Measurements from ENCODE around the gene GPR150.

GRCh38 chr5:95670568-95670967 lies 50.7 kb downstream of the GPR150 start:
- no peak for TF ChIP-seq POLR2A (IDR thresholded peaks at IDR 0.05)
- TF ChIP-seq CTCF (IDR thresholded peaks at IDR 0.05), result no peak

Data from adrenal gland (tissue), 5 donors.